ENCODE results near the gene COA8. TPM values are rescaled to one million over a fixed set of nuclear protein-coding genes. Genes with fewer than 3 reads are reported as not detected.

Gene COA8
- polyA plus RNA-seq, 3 donors, result 39.5 to 40.1 (median 39.5) TPM

GRCh38 chr14:103616635-103617300 is 54.0 kb downstream of the COA8 start:
- no peak for DNase-seq (ENCODE audit: low read depth in 3 of 3, low spot score in 2 of 3)

GRCh38 chr14:103619057-103619456 is 56.3 kb downstream of the COA8 start:
- DNase-seq (ENCODE audit: low read depth in 3 of 3, low spot score in 2 of 3), result no peak

- DNase-seq (ENCODE audit: low read depth in 3 of 3, low spot score in 2 of 3), result no peak
Measured at GRCh38 chr14:103621860-103622259, 59.1 kb downstream of the COA8 start.

- no peak for DNase-seq (ENCODE audit: low read depth in 3 of 3, low spot score in 2 of 3)
Measured at GRCh38 chr14:103623308-103623707, 60.5 kb downstream of the COA8 start.

- no peak for DNase-seq (ENCODE audit: low read depth in 3 of 3, low spot score in 2 of 3)
Measured at GRCh38 chr14:103623883-103624482, 61.2 kb downstream of the COA8 start.

GRCh38 chr14:103624860-103625259 is 62.1 kb downstream of the COA8 start:
- no peak for DNase-seq (ENCODE audit: low read depth in 3 of 3, low spot score in 2 of 3)

- no peak for DNase-seq (ENCODE audit: low read depth in 3 of 3, low spot score in 2 of 3)
Measured at GRCh38 chr14:103625356-103626095, 62.8 kb downstream of the COA8 start.

- no peak for DNase-seq (ENCODE audit: low read depth in 3 of 3, low spot score in 2 of 3)
Measured at GRCh38 chr14:103626146-103626850, 63.5 kb downstream of the COA8 start.

- DNase-seq (ENCODE audit: low read depth in 3 of 3, low spot score in 2 of 3), result no peak
Measured at GRCh38 chr14:103627073-103628025, 64.6 kb downstream of the COA8 start.

GRCh38 chr14:103628221-103628683 is 65.5 kb downstream of the COA8 start:
- no peak for DNase-seq (ENCODE audit: low read depth in 3 of 3, low spot score in 2 of 3)

- DNase-seq (ENCODE audit: low read depth in 3 of 3, low spot score in 2 of 3), result peak in 1 of 3 donors; percentile 54
Measured at GRCh38 chr14:103628684-103629502, 66.1 kb downstream of the COA8 start, which contains the start of gene KLC1. Gene KLC1, plus strand, starts transcription at chr14:103629211. Its CDS starts 25,354 bp downstream, at chr14:103654565.

- DNase-seq (ENCODE audit: low read depth in 3 of 3, low spot score in 2 of 3), result no peak
Measured at GRCh38 chr14:103629503-103630121, 66.9 kb downstream of the COA8 start.

GRCh38 chr14:103630364-103631108 is 67.8 kb downstream of the COA8 start:
- DNase-seq (ENCODE audit: low read depth in 3 of 3, low spot score in 2 of 3), result no peak

- no peak for DNase-seq (ENCODE audit: low read depth in 3 of 3, low spot score in 2 of 3)
Measured at GRCh38 chr14:103633391-103633790, 70.6 kb downstream of the COA8 start.

GRCh38 chr14:103634156-103634555 is 71.4 kb downstream of the COA8 start:
- no peak for DNase-seq (ENCODE audit: low read depth in 3 of 3, low spot score in 2 of 3)

- no peak for DNase-seq (ENCODE audit: low read depth in 3 of 3, low spot score in 2 of 3)
Measured at GRCh38 chr14:103638594-103638993, 75.8 kb downstream of the COA8 start.

Data from right renal cortex interstitium (tissue), 3 donors.